OCI-LY7 (cell line): ENCODE results near the gene MAS1L.

Experiments
- EZH2phosphoT487 ChIP-seq: fragments of 200-600 bp; sonication (generic); IDR thresholded peaks from 2 replicates; pipeline ENCODE4 v1.6.1; 2018; ENCODE audit warnings: low read depth, borderline replicate concordance, mild to moderate bottlenecking, mixed run types, antibody characterized with exemption, low read length, moderate library complexity, mixed read lengths
- TF ChIP-seq, protein P1 (sequence below): fragments of 200-600 bp; sonication (generic); conservative IDR thresholded peaks from 2 replicates; pipeline ENCODE4 v1.5.1; 2014; ENCODE audit warnings: mild to moderate bottlenecking, antibody characterized with exemption, low read length, moderate library complexity, mixed read lengths

DNA sequence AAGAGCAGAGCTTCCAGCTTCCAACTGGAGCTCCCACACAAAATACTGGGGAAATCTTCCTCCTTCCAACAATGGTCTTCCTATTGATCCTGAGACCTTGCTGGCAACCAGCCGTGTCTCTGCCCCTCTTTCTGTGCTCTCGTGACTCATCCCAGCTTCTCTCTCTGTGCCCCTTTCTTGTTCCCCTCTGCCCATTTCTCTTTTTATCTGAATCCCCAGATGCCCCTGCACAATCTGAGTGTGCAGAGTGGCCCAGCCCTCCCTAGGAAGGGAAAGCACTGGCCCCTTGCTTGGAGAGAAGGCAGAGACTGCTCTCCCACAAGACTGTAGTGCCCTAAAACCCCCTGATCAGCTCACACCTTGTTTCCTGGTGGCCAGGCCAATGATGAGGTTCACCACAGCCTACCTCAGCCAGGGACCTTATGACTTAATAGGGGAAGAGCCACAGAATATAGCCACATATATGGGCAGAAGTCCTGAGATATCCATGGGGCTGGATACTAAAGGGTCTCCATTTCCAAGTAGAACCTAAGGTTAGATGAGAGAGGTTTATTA is 23.1 kb upstream of the MAS1L start:
- TF ChIP-seq, protein P1, sequence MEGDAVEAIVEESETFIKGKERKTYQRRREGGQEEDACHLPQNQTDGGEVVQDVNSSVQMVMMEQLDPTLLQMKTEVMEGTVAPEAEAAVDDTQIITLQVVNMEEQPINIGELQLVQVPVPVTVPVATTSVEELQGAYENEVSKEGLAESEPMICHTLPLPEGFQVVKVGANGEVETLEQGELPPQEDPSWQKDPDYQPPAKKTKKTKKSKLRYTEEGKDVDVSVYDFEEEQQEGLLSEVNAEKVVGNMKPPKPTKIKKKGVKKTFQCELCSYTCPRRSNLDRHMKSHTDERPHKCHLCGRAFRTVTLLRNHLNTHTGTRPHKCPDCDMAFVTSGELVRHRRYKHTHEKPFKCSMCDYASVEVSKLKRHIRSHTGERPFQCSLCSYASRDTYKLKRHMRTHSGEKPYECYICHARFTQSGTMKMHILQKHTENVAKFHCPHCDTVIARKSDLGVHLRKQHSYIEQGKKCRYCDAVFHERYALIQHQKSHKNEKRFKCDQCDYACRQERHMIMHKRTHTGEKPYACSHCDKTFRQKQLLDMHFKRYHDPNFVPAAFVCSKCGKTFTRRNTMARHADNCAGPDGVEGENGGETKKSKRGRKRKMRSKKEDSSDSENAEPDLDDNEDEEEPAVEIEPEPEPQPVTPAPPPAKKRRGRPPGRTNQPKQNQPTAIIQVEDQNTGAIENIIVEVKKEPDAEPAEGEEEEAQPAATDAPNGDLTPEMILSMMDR, result no peak
- TF ChIP-seq EZH2phosphoT487, result no peak
